WTC11 (cell line): ENCODE data around the gene TM9SF4.

Experiments
- ATF1 ChIP-seq: sonication (generic); formaldehyde crosslinking; IDR thresholded peaks from 2 replicates; pipeline ENCODE4 v1.8.1; 2023; ENCODE audit warnings: mild to moderate bottlenecking, moderate library complexity, missing genetic modification reagents
- CTCF ChIP-seq: fragments of 200-600 bp; IDR thresholded peaks from 2 replicates; pipeline ENCODE4 v1.8.0; 2022; ENCODE audit warnings: antibody characterized with exemption
- FOXP4 ChIP-seq: sonication (generic); formaldehyde crosslinking; IDR thresholded peaks from 2 replicates; pipeline ENCODE4 v1.8.0; 2022; ENCODE audit warnings: mild to moderate bottlenecking, missing genetic modification reagents
- MAX ChIP-seq: sonication (generic); formaldehyde crosslinking; IDR thresholded peaks from 2 replicates; pipeline ENCODE4 v1.8.0; 2022; ENCODE audit warnings: mild to moderate bottlenecking, missing genetic modification reagents
- SOX15 ChIP-seq: fragments of 250-450 bp; sonication (Bioruptor Pico); IDR thresholded peaks from 2 replicates; pipeline ENCODE4 v1.9.0; 2021; ENCODE audit warnings: mild to moderate bottlenecking
- SP1 ChIP-seq: sonication (generic); formaldehyde crosslinking; conservative IDR thresholded peaks from 2 replicates; pipeline ENCODE4 v1.8.1; 2022; ENCODE audit warnings: missing genetic modification reagents
- STAT6 ChIP-seq: sonication (generic); formaldehyde crosslinking; conservative IDR thresholded peaks from 2 replicates; pipeline ENCODE4 v1.8.1; 2023; ENCODE audit warnings: mild to moderate bottlenecking, low read depth, missing genetic modification reagents, moderate library complexity
- TF ChIP-seq, protein P1 (sequence below): sonication (generic); formaldehyde crosslinking; IDR thresholded peaks from 2 replicates; pipeline ENCODE4 v1.8.1; 2023; ENCODE audit warnings: mild to moderate bottlenecking, moderate library complexity, missing genetic modification reagents

- TF ChIP-seq CTCF: no peak
- no peak for TF ChIP-seq SOX15
- no peak for TF ChIP-seq MAX
- no peak for TF ChIP-seq SP1
- TF ChIP-seq ATF1 (CRISPR knock-in tag): no peak
- TF ChIP-seq FOXP4: no peak
- TF ChIP-seq STAT6 (CRISPR knock-in tag): no peak
- TF ChIP-seq, protein P1, sequence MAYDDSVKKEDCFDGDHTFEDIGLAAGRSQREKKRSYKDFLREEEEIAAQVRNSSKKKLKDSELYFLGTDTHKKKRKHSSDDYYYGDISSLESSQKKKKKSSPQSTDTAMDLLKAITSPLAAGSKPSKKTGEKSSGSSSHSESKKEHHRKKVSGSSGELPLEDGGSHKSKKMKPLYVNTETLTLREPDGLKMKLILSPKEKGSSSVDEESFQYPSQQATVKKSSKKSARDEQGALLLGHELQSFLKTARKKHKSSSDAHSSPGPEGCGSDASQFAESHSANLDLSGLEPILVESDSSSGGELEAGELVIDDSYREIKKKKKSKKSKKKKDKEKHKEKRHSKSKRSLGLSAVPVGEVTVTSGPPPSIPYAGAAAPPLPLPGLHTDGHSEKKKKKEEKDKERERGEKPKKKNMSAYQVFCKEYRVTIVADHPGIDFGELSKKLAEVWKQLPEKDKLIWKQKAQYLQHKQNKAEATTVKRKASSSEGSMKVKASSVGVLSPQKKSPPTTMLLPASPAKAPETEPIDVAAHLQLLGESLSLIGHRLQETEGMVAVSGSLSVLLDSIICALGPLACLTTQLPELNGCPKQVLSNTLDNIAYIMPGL (CRISPR knock-in tag): no peak
Observed at GRCh38 chr20:32132911-32133549, 23.5 kb downstream of the TM9SF4 start.
